Upper lobe of left lung (tissue), 6 donors: ENCODE data around the gene CEP170. TPM values are rescaled to one million over a fixed set of nuclear protein-coding genes. Genes with fewer than 3 reads are reported as not detected.

ENCODE experiments used
- ATAC-seq, 2 donors: fragments of 200-7000 bp; cut with Tn5 transposase; one replicate each; pipeline ENCODE4 v1.9.1; 2022; ENCODE audit warnings: mild to moderate bottlenecking in 2 of 2, moderate library complexity in 2 of 2; ENCODE audit not compliant: low FRiP score in 2 of 2
- DNase-seq, 2 donors: peaks; one replicate each; pipeline ENCODE4 v3.0.0-alpha.2; 2019 to 2020
- H3K27ac ChIP-seq, 4 donors: fragments of 200-600 bp; sonication (generic); one replicate each; pipeline ENCODE4 v1.5.1; 2016 to 2019
- H3K27me3 ChIP-seq, 4 donors: fragments of 200-600 bp; sonication (generic); one replicate each; pipeline ENCODE4 v1.5.1; 2017 to 2019
- H3K36me3 ChIP-seq, 4 donors: fragments of 200-600 bp; sonication (generic); one replicate each; pipeline ENCODE4 v1.5.1; 2016 to 2019
- H3K4me1 ChIP-seq, 4 donors: fragments of 200-600 bp; sonication (generic); one replicate each; pipeline ENCODE4 v1.5.1; 2018 to 2019
- H3K4me3 ChIP-seq, 4 donors: fragments of 200-600 bp; sonication (generic); one replicate each; pipeline ENCODE4 v1.5.1; 2017 to 2019; ENCODE audit warnings: mild to moderate bottlenecking in 2 of 4, moderate library complexity in 1 of 4
- H3K9me3 ChIP-seq, 4 donors: fragments of 200-600 bp; sonication (generic); one replicate each; pipeline ENCODE4 v1.5.1; 2018 to 2019
- CTCF ChIP-seq, 6 experiments: fragments of 450-650 bp in 4 of 6; fragments of 200-600 bp in 2 of 6; sonication (generic) in 2 of 6; IDR thresholded peaks; one replicate each; pipeline ENCODE4 v1.5.1; 2016 to 2019; ENCODE audit warnings: antibody characterized with exemption in 6 of 6
- EP300 ChIP-seq, 4 donors: sonication (generic); formaldehyde crosslinking; IDR thresholded peaks; one replicate each; pipeline ENCODE4 v1.5.1; 2017; ENCODE audit warnings: antibody characterized with exemption in 4 of 4, control low read depth in 2 of 4
- POLR2A ChIP-seq, 4 donors: fragments of 450-650 bp; IDR thresholded peaks; one replicate each; pipeline ENCODE4 v1.5.1; 2016 to 2017; ENCODE audit warnings: antibody characterized with exemption in 4 of 4, mild to moderate bottlenecking in 2 of 4
- POLR2AphosphoS5 ChIP-seq, 2 donors: sonication (generic); formaldehyde crosslinking; IDR thresholded peaks; one replicate each; pipeline ENCODE4 v1.5.1; 2017; ENCODE audit warnings: antibody characterized with exemption in 2 of 2
- WGBS, 2 donors: methylation state at CpG; one replicate each; pipeline ENCODE4 v1.1.5; 2017 to 2018; 5-methylcytosine and 5-hydroxymethylcytosine counted together
- total RNA-seq, 6 donors: library from RNA; depleted of rRNA in 4 of 6; stranded (reverse); fragments of >200 nt in 4 of 6; gene quantifications; one replicate each; pipeline versions ENCODE4 v1.1.0 to v1.2.1, GENCODE V29; 2016 to 2021
- donor health status: DM: no; HTN: no; CAD: no; lungs with moderate emphysema.
- donor health status: DM: no; HTN: yes; CAD: no; lungs with severe emphysema.

Gene CEP170
- total RNA-seq, 6 donors from 2014 or later, result 47.6 to 160 (median 88.6) TPM

DNA sequence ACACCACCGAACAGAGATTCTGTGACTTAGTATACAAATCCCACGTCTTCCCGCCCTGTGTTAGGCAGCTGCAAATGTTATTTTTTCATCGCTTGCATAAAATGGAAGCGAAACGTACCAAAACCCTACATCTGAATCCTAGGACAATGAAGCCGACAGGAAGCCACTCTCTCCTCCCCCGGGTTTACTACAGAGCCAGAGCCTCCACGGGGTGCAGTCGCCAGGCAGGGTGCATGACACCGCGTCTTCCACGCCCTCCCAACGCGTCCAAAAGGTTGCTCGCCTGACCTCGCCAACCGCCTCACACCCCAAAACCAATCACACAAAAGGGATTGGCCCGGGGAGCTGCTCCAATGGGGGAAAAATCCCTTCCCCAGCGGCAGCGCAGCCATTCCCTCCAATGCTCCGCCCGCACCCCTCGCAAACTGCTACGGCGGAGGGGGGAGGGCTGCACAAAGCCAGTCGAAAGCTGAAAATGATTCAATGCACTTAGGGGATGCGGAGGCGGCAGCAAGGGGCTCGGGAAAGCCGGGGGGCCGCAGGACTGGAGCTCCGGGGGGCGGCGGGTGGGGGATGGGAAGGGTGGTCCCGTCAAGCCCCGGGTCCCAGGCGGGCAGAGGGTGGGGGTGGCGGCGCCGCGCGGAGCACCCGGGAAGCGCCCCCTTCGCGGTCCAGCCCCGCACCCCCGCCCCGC lies 701 bp downstream of the CEP170 start:
- H3K36me3 ChIP-seq, result no peaks in the 10 kb centered on the region
- no peaks in the 10 kb centered on the region for H3K9me3 ChIP-seq
- peaks cover 23 to 50% (median 45%) of the 10 kb centered on the region in 4 donors for H3K4me1 ChIP-seq
- H3K27ac ChIP-seq, result peak overlapping the region; percentile 93 to 99 (median 96)
- DNase-seq (peak; percentile 68 to 85), ATAC-seq (peak; percentile 37 to 51)
- peak overlapping the region; percentile 72 to 99 (median 96) for H3K4me3 ChIP-seq
- TF ChIP-seq CTCF (IDR thresholded peaks at IDR 0.05), result no peak
- TF ChIP-seq POLR2AphosphoS5 (IDR thresholded peaks at IDR 0.05), result peak; percentile 15 to 56
- peak in 2 of 4 donors; percentile 35 to 36 for TF ChIP-seq POLR2A (IDR thresholded peaks at IDR 0.05)
- no peak for TF ChIP-seq EP300 (IDR thresholded peaks at IDR 0.05)
- no peaks in the 10 kb centered on the region for H3K27me3 ChIP-seq
- 2% methylated on average over 17 to 27 of the region's 50 CpGs for WGBS, 2 donors

GRCh38 chr1:243253926-243254232 lies 1.2 kb downstream of the CEP170 start:
- no peaks in the 10 kb centered on the region for H3K9me3 ChIP-seq
- no peaks in the 10 kb centered on the region for H3K36me3 ChIP-seq
- peak overlapping the region; percentile 72 to 99 (median 96) for H3K4me3 ChIP-seq
- WGBS, 2 donors, result 4 to 7% methylated on average over 4 of the region's 4 CpGs
- TF ChIP-seq CTCF (IDR thresholded peaks at IDR 0.05) (no peak), EP300 (IDR thresholded peaks at IDR 0.05) (no peak), POLR2A (IDR thresholded peaks at IDR 0.05) (no peak), POLR2AphosphoS5 (IDR thresholded peaks at IDR 0.05) (no peak)
- H3K4me1 ChIP-seq, result peaks cover 23 to 50% (median 46%) of the 10 kb centered on the region in 4 donors
- H3K27ac ChIP-seq, result peak overlapping the region; percentile 93 to 99 (median 96)
- H3K27me3 ChIP-seq, result no peaks in the 10 kb centered on the region
- DNase-seq (no peak), ATAC-seq (no peak)

DNA sequence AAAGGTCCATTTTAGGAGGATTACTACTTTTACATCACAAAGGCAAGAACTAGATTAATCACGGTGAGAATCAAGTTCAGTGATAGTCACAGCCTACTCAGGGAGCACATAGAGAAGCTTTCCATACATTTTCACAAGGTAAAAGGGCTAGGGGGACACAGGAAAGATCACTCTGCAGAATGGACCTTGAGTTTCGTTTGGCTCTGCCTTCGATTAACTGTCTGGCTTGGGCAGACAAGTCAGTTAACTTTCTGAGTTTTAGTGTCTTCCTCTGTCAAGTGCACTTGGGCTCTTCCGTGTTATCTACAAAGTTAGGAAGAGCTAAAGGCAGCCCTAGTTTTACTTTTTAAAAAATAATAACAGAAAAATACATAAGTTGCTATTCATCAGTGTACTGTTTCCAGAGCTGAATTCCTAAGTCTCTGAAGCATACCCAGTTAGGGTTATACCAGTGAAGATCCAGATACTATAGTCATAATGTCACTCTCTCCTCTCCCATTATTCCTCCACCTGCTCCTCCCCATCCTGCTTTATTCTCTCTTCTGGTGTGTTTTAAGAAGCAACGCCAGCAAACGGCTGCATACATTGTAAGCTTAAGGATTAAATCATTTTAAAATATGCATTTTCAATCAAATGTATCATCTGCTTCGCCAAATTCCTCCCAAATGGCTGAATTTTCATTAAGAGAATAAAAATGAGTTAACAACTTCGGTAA lies 1.7 kb downstream of the CEP170 start:
- TF ChIP-seq POLR2AphosphoS5 (IDR thresholded peaks at IDR 0.05) (no peak), POLR2A (IDR thresholded peaks at IDR 0.05) (no peak), CTCF (IDR thresholded peaks at IDR 0.05) (no peak), EP300 (IDR thresholded peaks at IDR 0.05) (no peak)
- 10 to 13% methylated on average over 8 of the region's 8 CpGs for WGBS, 2 donors
- H3K27me3 ChIP-seq, result no peaks in the 10 kb centered on the region
- H3K27ac ChIP-seq, result peak overlapping the region; percentile 93 to 99 (median 96)
- no peaks in the 10 kb centered on the region for H3K36me3 ChIP-seq
- ATAC-seq, result no peak
- peak overlapping the region; percentile 0 to 99 (median 96) for H3K4me3 ChIP-seq
- H3K9me3 ChIP-seq, result no peaks in the 10 kb centered on the region
- no peak for DNase-seq
- H3K4me1 ChIP-seq, result peaks cover 23 to 50% (median 47%) of the 10 kb centered on the region in 4 donors

GRCh38 chr1:243251539-243251938 lies 3.5 kb downstream of the CEP170 start:
- TF ChIP-seq POLR2AphosphoS5 (IDR thresholded peaks at IDR 0.05), result no peak
- no peak for TF ChIP-seq CTCF (IDR thresholded peaks at IDR 0.05)
- no peak for TF ChIP-seq EP300 (IDR thresholded peaks at IDR 0.05)
- TF ChIP-seq POLR2A (IDR thresholded peaks at IDR 0.05), result no peak
- peaks cover 23 to 44% (median 32%) of the 10 kb centered on the region in 4 donors for H3K4me1 ChIP-seq
- ATAC-seq (no peak), DNase-seq (no peak)
- H3K27me3 ChIP-seq, result no peaks in the 10 kb centered on the region
- WGBS, 2 donors, result 85% methylated on average over 1 of the region's 1 CpG
- peak overlapping the region in 1 of 4 donors; percentile 36 for H3K27ac ChIP-seq
- no peaks in the 10 kb centered on the region for H3K36me3 ChIP-seq
- H3K4me3 ChIP-seq, result peak overlapping the region in 1 of 4 donors; percentile 94
- no peaks in the 10 kb centered on the region for H3K9me3 ChIP-seq
